HEK293 (cell line): ENCODE measurements around the gene OR3A1.

Experiments
- CTCF ChIP-seq: fragments of 450-650 bp; formaldehyde crosslinking; IDR thresholded peaks from 2 replicates; pipeline ENCODE4 v1.5.1; 2016; ENCODE audit warnings: missing biosample characterization, missing genetic modification characterization
- REPIN1 ChIP-seq: fragments of 450-650 bp; formaldehyde crosslinking; IDR thresholded peaks from 2 replicates; pipeline ENCODE4 v1.5.1; 2017; ENCODE audit warnings: missing biosample characterization, missing genetic modification characterization, low read depth
- ZNF175 ChIP-seq: fragments of 450-650 bp; formaldehyde crosslinking; IDR thresholded peaks from 2 replicates; pipeline ENCODE4 v1.5.1; 2016; ENCODE audit warnings: missing biosample characterization, missing genetic modification characterization
- ZNF629 ChIP-seq: fragments of 450-650 bp; formaldehyde crosslinking; IDR thresholded peaks from 2 replicates; pipeline ENCODE4 v1.5.1; 2017; ENCODE audit warnings: missing biosample characterization, missing genetic modification characterization

- no peak for TF ChIP-seq CTCF (tag by site-specific recombination)
- no peak for TF ChIP-seq REPIN1
- no peak for TF ChIP-seq ZNF629 (tag by site-specific recombination)
- TF ChIP-seq ZNF175 (tag by site-specific recombination) = no peak
Measured at GRCh38 chr17:3276126-3276525, 22.0 kb downstream of the OR3A1 start.
